GM18499 (cell line): ENCODE results near the gene GRIN2C.

Experiments
- ATAC-seq: cut with Tn5 transposase; IDR thresholded peaks from one replicate; pipeline ENCODE4 v1.9.1; 2021; ENCODE audit warnings: moderate number of reproducible peaks; ENCODE audit not compliant: insufficient read depth, unreplicated experiment

Gene GRIN2C

GRCh38 chr17:74825952-74826719, 33.5 kb downstream of the GRIN2C start:
- ATAC-seq: no peak

- no peak for ATAC-seq
Observed at GRCh38 chr17:74824961-74825627, 34.6 kb downstream of the GRIN2C start.

- no peak for ATAC-seq
Observed at GRCh38 chr17:74822939-74823367, 36.7 kb downstream of the GRIN2C start.

GRCh38 chr17:74822335-74822938, 37.2 kb downstream of the GRIN2C start:
- ATAC-seq: no peak

- ATAC-seq: no peak
Observed at GRCh38 chr17:74821655-74822334, 37.9 kb downstream of the GRIN2C start.

GRCh38 chr17:74819801-74820436, 39.8 kb downstream of the GRIN2C start:
- ATAC-seq: no peak

- no peak for ATAC-seq
Observed at GRCh38 chr17:74818291-74818938, 41.3 kb downstream of the GRIN2C start.

GRCh38 chr17:74816905-74817620, 42.6 kb downstream of the GRIN2C start:
- ATAC-seq: no peak

GRCh38 chr17:74815550-74816370, 43.9 kb downstream of the GRIN2C start:
- no peak for ATAC-seq

GRCh38 chr17:74815067-74815466, 44.6 kb downstream of the GRIN2C start:
- ATAC-seq: no peak

- no peak for ATAC-seq
Observed at GRCh38 chr17:74814453-74814852, 45.2 kb downstream of the GRIN2C start.

- ATAC-seq: no peak
Observed at GRCh38 chr17:74812109-74813009, 47.3 kb downstream of the GRIN2C start.

- ATAC-seq: no peak
Observed at GRCh38 chr17:74810699-74811485, 48.8 kb downstream of the GRIN2C start.

- no peak for ATAC-seq
Observed at GRCh38 chr17:74808714-74809430, 50.8 kb downstream of the GRIN2C start.

- no peak for ATAC-seq
Observed at GRCh38 chr17:74807925-74808324, 51.8 kb downstream of the GRIN2C start.

- no peak for ATAC-seq
Observed at GRCh38 chr17:74807441-74807840, 52.2 kb downstream of the GRIN2C start.
